MM.1S (cell line): Measurements from ENCODE around the gene SRD5A2.

Experiments
- EZH2 ChIP-seq: fragments of 300-600 bp; sonication (generic); optimal IDR thresholded peaks from 2 replicates; pipeline ENCODE3; 2017; ENCODE audit warnings: low read depth, mild to moderate bottlenecking, antibody characterized with exemption, low read length, mixed read lengths
- EZH2phosphoT487 ChIP-seq: fragments of 300-600 bp; sonication (generic); IDR thresholded peaks from 2 replicates; pipeline ENCODE4 v1.6.1; 2018; ENCODE audit warnings: antibody characterized with exemption, low read length
- TF ChIP-seq, protein P1 (sequence below): fragments of 300-600 bp; sonication (generic); IDR thresholded peaks from 2 replicates; pipeline ENCODE4 v1.5.1; 2016; ENCODE audit warnings: antibody characterized with exemption, low read length, mixed read lengths

- TF ChIP-seq, protein P1, sequence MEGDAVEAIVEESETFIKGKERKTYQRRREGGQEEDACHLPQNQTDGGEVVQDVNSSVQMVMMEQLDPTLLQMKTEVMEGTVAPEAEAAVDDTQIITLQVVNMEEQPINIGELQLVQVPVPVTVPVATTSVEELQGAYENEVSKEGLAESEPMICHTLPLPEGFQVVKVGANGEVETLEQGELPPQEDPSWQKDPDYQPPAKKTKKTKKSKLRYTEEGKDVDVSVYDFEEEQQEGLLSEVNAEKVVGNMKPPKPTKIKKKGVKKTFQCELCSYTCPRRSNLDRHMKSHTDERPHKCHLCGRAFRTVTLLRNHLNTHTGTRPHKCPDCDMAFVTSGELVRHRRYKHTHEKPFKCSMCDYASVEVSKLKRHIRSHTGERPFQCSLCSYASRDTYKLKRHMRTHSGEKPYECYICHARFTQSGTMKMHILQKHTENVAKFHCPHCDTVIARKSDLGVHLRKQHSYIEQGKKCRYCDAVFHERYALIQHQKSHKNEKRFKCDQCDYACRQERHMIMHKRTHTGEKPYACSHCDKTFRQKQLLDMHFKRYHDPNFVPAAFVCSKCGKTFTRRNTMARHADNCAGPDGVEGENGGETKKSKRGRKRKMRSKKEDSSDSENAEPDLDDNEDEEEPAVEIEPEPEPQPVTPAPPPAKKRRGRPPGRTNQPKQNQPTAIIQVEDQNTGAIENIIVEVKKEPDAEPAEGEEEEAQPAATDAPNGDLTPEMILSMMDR: no peak
- TF ChIP-seq EZH2phosphoT487: no peak
- TF ChIP-seq EZH2: no peak
Measured at GRCh38 chr2:31577143-31577542, 3.6 kb downstream of the SRD5A2 start.
